Measurements from ENCODE around the gene VHLL. TPM values are rescaled to one million over a fixed set of nuclear protein-coding genes. Genes with fewer than 3 reads are reported as not detected.

The VHLL gene
- total RNA-seq, 1 donor from 2014 or later: not detected

DNA sequence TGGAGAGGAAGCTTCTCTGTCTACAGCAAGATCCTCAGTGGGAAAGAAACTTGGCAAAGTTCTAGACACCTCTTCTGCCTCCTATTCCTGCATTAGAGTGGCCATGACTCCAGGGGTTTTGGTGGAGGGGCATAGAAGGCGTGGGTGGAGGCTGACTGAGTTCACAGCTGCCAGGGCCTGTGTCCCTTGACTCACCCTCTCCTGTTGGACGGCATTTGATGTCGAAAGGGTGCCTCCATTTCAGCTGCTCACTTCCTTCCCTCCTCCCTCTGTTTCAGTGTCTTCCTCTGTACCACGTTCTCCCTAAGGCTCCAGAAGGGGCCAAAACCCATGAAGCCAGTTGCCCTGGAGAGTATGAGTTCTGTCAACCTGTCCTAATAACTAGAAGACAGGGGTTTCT, 14.3 kb downstream of the VHLL start:
- H3K27ac Mint-ChIP-seq (ENCODE audit: unreplicated experiment): no peak overlapping the region
- no peak overlapping the region for H3K4me3 Mint-ChIP-seq (ENCODE audit: unreplicated experiment)
- TF ChIP-seq, protein P1, sequence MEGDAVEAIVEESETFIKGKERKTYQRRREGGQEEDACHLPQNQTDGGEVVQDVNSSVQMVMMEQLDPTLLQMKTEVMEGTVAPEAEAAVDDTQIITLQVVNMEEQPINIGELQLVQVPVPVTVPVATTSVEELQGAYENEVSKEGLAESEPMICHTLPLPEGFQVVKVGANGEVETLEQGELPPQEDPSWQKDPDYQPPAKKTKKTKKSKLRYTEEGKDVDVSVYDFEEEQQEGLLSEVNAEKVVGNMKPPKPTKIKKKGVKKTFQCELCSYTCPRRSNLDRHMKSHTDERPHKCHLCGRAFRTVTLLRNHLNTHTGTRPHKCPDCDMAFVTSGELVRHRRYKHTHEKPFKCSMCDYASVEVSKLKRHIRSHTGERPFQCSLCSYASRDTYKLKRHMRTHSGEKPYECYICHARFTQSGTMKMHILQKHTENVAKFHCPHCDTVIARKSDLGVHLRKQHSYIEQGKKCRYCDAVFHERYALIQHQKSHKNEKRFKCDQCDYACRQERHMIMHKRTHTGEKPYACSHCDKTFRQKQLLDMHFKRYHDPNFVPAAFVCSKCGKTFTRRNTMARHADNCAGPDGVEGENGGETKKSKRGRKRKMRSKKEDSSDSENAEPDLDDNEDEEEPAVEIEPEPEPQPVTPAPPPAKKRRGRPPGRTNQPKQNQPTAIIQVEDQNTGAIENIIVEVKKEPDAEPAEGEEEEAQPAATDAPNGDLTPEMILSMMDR (IDR thresholded peaks at IDR 0.05): no peak
- no peaks in the 10 kb centered on the region for H3K9me3 Mint-ChIP-seq (ENCODE audit: unreplicated experiment)
- H3K4me1 Mint-ChIP-seq (ENCODE audit: unreplicated experiment): peaks cover 28% of the 10 kb centered on the region
- H3K36me3 Mint-ChIP-seq (ENCODE audit: unreplicated experiment): peaks cover 3% of the 10 kb centered on the region
- DNase-seq (ENCODE audit: extremely low spot score, unreplicated experiment): no peak
- no peaks in the 10 kb centered on the region for H3K27me3 Mint-ChIP-seq (ENCODE audit: unreplicated experiment)

DNA sequence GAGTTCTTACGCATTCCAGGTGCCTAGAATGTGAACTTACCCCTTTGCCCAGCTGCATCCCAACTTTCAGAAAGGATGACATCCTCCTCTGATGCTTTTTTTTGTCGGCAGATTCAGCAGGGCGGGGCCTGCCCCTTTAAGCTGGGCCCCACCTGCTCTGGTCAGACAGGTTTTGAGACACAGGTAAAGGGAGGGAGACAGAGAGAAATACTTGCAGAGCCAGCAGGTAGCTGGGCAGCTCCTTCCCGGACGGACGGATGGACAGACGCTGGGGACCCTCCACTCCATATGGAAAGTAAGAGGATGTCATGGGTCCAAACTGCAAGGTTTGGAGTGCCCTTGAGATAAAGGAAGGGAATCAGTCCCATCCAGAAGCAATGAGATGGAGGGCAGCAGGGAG, 15.0 kb downstream of the VHLL start, which contains the start of gene TMEM79:
TSS of gene TMEM79 (plus strand) at position 214 of the 400 bp plus-strand sequence. CDS start 902 bp downstream, outside the sequence.
- TF ChIP-seq, protein P1 (IDR thresholded peaks at IDR 0.05): no peak
- Mint-ChIP-seq H3K4me1 (ENCODE audit: unreplicated experiment) (peaks cover 28% of the 10 kb centered on the region), H3K27me3 (ENCODE audit: unreplicated experiment) (no peaks in the 10 kb centered on the region), H3K9me3 (ENCODE audit: unreplicated experiment) (no peaks in the 10 kb centered on the region), H3K27ac (ENCODE audit: unreplicated experiment) (peak within 1 kb of the TSS; percentile 88), H3K36me3 (ENCODE audit: unreplicated experiment) (no peaks in the 10 kb centered on the region), H3K4me3 (ENCODE audit: unreplicated experiment) (peak within 1 kb of the TSS; percentile 86)
- no peak for DNase-seq (ENCODE audit: extremely low spot score, unreplicated experiment)

DNA sequence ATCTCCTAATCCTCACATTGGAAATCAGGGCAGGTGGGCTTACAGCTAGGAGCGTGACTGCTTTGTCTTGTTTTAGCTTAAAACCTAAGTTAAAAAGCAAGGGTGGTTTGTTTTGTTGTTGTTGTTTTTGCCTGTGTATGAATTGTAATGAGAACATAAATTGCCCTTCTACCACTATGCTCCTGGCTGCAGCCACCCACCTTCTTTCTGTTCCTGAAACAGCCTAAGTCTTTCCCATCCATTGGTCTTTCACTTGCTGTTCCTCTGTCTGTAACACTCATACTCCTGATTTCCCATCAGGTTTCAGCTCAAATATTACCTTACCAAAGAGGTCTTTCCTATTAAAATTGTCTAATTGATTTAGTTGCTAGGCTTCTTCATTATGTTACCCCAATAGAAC, 15.6 kb downstream of the VHLL start:
- Mint-ChIP-seq H3K27ac (ENCODE audit: unreplicated experiment) (peak overlapping the region; percentile 88), H3K36me3 (ENCODE audit: unreplicated experiment) (peaks cover 1% of the 10 kb centered on the region), H3K9me3 (ENCODE audit: unreplicated experiment) (no peaks in the 10 kb centered on the region), H3K27me3 (ENCODE audit: unreplicated experiment) (no peaks in the 10 kb centered on the region), H3K4me3 (ENCODE audit: unreplicated experiment) (peak overlapping the region; percentile 86), H3K4me1 (ENCODE audit: unreplicated experiment) (peaks cover 28% of the 10 kb centered on the region)
- no peak for DNase-seq (ENCODE audit: extremely low spot score, unreplicated experiment)
- TF ChIP-seq, protein P1 (IDR thresholded peaks at IDR 0.05): no peak

DNA sequence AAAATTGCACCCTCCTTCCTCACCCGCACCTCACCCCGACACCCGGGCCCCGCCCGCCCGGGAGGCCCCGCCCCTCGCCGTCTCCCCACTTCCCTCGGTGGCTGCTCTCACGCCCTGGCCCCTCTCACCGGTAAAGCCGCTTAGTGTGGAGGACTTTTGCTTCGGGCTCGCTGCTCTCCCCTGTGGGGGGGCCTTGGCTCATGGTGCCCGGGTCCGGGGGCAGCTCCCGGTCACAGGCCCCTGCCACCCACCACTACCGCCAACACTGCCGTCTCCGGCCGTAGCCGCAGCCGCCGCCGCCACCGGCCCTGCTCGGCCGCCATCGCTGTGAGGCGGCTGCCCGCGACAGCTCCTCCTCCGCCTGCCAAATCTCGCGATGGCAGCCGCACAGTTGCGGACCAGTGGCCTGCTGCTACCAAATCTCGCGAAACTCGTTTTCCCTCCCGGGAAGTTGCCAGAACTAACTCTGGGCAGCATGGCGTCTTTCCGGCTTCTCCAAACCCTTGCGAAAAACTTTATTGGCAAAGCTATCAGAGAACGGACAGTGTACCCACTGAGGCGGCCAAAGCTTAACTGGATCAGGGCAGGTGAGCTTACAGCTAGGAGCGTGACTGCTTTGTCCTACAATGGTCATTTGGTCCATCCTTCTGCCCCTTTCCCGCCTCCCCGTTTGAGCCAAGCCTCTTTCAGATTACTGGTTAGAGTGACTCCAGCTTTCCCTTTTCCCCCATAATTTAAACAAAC, 16.5 kb downstream of the VHLL start, which contains the start of gene SMG5:
TSS of gene SMG5 (minus strand) at position 347 of the 744 bp plus-strand sequence. CDS start at position 202, 145 bp downstream.
- Mint-ChIP-seq H3K27ac (ENCODE audit: unreplicated experiment) (peak within 1 kb of the TSS; percentile 88), H3K4me3 (ENCODE audit: unreplicated experiment) (peak within 1 kb of the TSS; percentile 86), H3K4me1 (ENCODE audit: unreplicated experiment) (peaks cover 28% of the 10 kb centered on the region), H3K9me3 (ENCODE audit: unreplicated experiment) (no peaks in the 10 kb centered on the region), H3K36me3 (ENCODE audit: unreplicated experiment) (peaks cover 10% of the 10 kb centered on the region), H3K27me3 (ENCODE audit: unreplicated experiment) (no peaks in the 10 kb centered on the region)
- TF ChIP-seq, protein P1 (IDR thresholded peaks at IDR 0.05): no peak
- peak; percentile 98 for DNase-seq (ENCODE audit: extremely low spot score, unreplicated experiment)

DNA sequence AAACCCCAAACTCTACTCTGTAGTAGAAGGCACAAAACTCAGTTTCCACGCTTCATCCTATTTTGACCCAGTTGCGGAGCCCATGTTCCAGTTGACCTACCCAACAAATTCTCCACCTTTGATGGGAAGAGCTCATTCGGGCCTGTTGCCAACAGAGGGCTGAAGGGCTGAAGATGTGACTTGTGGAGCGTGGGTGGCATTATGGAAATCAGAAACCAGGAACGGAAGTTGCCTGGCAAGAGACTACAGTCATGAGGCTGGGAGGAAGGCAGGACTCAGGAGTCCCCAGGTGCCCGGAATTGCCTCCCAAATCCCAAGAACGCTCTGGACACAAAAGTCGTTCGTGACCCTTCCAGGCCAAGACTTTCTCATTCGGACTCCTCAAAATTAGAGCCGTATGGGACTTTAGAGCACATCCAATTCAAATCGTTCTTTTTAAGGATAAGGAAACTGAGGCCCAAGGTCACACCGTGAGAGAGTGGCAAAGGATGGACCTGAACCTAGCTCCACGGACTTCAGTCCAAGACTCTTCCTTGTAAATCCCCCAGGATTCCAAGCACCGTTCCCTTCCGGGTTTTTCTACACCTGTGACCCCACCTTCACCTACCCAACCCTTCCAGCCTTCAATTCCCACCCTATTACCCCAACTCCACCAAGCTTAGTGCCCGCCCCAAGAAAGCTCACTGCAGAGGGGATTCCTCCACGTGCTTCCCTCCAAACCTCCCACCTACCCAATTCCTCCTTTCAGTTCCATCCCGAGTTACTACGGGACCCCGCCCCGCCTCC, 17.2 kb downstream of the VHLL start:
- peaks cover 13% of the 10 kb centered on the region for H3K36me3 Mint-ChIP-seq (ENCODE audit: unreplicated experiment)
- H3K27me3 Mint-ChIP-seq (ENCODE audit: unreplicated experiment): no peaks in the 10 kb centered on the region
- DNase-seq (ENCODE audit: extremely low spot score, unreplicated experiment): no peak
- TF ChIP-seq, protein P1 (IDR thresholded peaks at IDR 0.05): no peak
- peaks cover 28% of the 10 kb centered on the region for H3K4me1 Mint-ChIP-seq (ENCODE audit: unreplicated experiment)
- peak overlapping the region; percentile 88 for H3K27ac Mint-ChIP-seq (ENCODE audit: unreplicated experiment)
- H3K9me3 Mint-ChIP-seq (ENCODE audit: unreplicated experiment): no peaks in the 10 kb centered on the region
- peak overlapping the region; percentile 86 for H3K4me3 Mint-ChIP-seq (ENCODE audit: unreplicated experiment)

Data from osteocyte (in vitro differentiated cells).